ENCODE measurements around the gene STXBP6.

STXBP6 gene

GRCh38 chr14:24911324-24912109, 138.4 kb downstream of the STXBP6 start:
- no peak for DNase-seq

DNA sequence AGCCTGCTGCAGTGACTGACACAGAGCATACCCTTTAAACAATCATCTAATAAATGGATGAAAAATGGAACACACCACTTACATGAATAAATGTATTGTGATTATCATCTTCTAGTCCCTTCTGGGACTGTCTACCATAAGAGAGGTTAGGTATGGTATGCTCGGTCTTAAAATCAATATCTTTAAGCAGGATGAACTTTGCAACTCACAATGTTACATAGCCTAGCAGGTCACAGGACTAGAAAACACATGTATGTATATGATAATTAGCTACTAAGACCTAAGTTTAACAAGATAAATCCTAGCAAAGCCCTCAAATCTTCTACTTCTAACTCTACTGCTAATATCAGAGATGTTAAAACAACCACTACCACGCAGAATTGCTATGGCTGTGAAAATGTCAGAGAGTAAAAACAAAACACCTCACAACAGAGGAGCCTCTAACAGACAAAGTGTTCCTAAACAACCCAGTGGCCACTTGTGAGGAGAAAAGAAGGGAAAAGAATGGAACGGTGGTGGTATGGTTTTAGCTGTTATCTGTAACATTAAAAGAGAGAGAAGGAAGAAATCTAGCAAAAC, 139.4 kb downstream of the STXBP6 start:
- no peak for DNase-seq

GRCh38 chr14:24909523-24910302, 140.2 kb downstream of the STXBP6 start:
- DNase-seq: no peak

GRCh38 chr14:24908592-24909236, 141.2 kb downstream of the STXBP6 start:
- DNase-seq: no peak

GRCh38 chr14:24904533-24904932, 145.4 kb downstream of the STXBP6 start:
- DNase-seq: no peak

- no peak for DNase-seq
These were observed 146.6 kb downstream of the STXBP6 start for GRCh38 chr14:24903337-24903736.

GRCh38 chr14:24900269-24901100, 149.5 kb downstream of the STXBP6 start:
- no peak for DNase-seq

DNA sequence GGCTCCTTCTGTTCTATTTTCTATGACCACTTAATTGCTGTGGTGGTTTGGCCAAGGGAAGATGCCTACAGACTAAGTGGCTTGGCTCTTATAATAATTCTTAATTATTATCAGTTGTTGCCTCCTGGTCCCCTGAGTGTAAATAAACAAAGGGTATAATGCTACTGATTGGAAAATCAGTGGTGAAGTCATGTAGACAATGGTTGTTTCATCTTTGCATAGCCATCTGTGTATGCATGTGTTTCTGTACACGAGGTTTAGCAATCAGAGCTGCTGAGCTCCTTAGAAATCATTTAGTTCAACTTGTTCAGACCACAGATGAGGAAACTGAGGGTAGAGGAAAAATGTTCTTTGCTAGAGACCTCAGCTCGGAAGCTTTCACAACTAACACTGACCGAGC, 152.2 kb downstream of the STXBP6 start:
- DNase-seq: no peak

GRCh38 chr14:24895622-24896021, 154.3 kb downstream of the STXBP6 start:
- no peak for DNase-seq

DNA sequence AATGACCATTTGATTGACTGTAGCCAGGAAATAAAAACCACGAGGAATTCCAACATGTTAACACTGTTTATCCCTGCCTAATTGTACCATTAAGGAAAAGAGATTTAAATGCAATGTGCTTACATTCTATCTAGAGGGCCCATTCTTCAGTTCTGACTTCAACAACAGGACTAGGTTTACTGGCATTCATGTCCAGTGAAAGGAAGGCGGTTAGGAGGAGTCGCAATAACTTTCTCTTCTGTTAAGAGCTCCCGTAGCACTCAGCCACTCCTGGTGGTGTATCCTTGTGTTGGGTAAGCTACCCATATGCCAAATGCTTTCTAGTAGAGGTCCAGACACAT, 154.7 kb downstream of the STXBP6 start:
- no peak for DNase-seq

DNA sequence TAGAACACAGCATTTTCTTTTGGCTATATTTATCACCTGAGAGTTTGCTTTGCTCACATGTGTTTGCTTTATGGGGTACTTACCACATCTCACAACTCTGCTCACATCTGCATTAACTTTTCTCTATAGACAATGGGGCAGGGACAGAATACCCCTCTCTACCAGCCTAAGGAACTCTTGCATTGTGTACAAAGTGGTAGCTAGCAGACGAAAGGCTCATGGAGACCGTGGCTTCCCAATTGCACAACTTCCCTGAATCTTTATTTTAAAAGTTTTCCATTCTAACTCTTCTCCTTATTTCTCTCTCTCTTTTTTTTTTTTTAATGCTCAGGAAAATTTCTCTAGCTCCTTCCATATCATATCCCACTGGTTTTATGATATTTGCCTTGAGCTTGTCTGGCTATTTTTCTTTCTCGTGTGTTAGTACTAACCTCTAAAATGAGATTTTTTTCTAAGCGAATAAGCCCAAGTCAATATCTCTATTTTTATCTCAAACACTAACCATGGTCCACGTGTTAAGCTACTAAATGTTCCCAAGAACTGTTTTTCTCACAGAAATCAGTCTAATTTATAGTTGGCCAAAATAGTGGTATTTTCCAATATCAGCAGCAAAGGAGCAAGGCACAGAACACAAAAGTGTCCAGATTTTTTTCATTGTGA, 155.2 kb downstream of the STXBP6 start:
- no peak for DNase-seq

DNA sequence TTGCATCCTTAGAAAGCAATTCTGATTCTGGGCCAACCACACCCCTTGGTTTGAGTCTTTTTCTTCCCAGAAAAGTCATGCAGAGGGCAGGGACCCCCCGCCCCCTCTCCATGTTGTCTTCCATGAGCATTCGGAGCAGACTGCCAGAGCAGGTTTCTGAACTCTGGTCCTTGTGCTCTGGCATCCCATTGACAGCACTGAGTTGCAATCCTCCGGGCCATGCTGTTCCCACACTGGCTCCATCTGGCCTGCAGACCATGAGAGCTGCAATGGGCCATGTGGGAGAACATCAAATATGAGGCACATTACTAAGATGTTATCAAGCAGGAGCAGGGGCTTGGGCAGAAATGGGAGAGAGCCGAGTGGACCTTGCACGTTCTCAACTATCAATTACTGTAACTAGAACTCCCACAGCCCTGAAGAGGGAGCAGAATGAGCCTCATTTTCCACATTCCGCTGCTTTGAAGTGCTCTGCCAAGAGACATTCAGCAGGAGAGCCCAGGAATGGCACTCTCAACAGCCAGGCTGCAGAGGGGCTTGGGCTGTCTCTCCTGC, 157.4 kb downstream of the STXBP6 start:
- no peak for DNase-seq

- DNase-seq: no peak
These were observed 157.9 kb downstream of the STXBP6 start for GRCh38 chr14:24891987-24892496.

- DNase-seq: no peak
These were observed 159.2 kb downstream of the STXBP6 start for GRCh38 chr14:24890716-24891115.

- no peak for DNase-seq
These were observed 160.1 kb downstream of the STXBP6 start for GRCh38 chr14:24889843-24890242.

- no peak for DNase-seq
These were observed 161.4 kb downstream of the STXBP6 start for GRCh38 chr14:24888532-24888931.

DNA sequence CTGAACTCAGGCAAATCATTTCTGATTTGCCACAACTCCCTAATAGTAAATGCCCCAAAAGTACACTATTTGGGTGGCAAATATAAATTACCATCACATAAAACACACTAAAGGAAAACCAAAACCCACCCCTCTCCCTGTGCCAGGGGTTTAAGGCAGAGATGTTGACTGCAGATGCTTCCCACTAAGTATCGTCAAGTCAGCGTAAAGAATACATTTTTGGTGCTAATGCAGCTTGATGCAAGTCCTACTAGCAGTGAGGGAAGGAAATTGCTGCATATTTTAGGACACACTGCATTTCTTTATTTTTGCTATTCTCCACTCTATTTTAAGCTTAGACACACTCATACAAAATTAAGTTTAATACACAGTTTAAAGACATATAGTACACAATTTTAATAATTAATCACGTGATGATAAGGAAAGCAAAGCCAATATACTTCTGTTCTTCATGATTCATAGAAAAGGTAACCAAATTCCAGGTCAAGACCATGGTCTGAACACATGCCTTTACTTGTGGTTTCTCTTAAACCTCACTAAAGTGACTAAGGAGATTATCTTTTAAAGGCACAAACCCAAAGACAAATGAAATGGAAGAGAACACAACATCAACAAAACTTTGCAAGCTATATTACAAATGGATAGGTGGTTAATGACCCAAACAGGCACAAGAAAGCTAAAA, 162.2 kb downstream of the STXBP6 start:
- no peak for DNase-seq

DNA sequence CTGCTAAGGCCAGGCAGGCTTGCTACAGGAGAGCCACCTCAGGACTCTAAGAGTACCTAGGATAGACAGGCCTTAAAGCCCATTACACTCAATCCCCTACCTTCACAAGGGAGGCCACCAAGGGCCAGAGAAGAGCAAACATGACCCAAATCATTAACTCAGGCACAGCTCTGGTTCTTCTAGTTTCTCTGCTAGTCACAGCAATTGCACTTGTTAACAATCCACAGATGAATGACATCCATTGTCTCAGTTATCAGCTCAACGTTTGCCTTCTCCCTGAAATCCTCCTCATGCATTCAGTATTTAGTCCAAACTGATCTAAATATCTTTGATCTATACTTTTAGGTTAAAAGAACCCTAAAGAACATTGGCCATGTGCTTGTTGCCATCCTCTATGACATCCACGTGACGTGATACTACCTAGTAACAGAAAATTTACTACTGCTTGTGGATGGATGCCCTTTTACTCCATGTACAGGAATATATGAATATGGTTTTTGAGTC, 164.5 kb downstream of the STXBP6 start:
- no peak for DNase-seq

- no peak for DNase-seq
These were observed 166.4 kb downstream of the STXBP6 start for GRCh38 chr14:24883576-24883975.

DNA sequence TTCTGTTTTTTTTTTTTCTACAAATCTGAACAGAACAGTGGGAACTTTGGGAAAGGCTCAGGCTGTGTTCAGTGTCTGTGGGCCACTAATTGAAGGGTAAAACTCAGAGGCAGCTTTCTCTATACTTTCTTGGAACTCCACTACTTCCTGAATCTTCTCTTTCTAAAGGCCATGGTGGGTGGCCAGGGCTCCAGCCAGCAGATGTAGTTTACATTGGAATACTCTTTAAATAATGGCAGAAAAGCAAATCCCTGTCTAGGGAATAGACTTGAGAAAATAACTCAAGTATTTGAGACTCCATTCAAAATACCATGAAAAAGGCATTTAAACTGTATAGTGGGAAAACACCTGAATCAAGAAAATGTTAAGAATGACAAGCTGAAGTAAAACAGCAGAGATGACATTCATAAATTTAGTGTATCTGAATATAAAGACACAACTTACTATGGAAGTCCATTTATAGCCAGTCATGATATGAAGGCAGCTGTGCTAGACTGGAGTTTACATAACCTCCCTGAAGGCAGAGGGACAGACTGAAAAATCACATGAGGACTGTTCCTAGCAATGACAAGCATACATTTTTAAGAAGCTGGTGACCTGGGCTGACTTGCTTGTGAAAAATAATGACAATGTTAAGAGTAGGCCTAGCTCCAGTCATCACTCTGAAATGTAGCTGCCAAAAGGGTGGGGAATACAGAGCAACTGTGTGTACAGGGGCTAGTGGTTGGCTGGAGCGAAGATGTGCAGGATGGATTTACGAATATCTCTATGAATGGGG, 168.6 kb downstream of the STXBP6 start:
- no peak for DNase-seq
